ENCODE measurements around the gene COL18A1.

The COL18A1 gene

DNA sequence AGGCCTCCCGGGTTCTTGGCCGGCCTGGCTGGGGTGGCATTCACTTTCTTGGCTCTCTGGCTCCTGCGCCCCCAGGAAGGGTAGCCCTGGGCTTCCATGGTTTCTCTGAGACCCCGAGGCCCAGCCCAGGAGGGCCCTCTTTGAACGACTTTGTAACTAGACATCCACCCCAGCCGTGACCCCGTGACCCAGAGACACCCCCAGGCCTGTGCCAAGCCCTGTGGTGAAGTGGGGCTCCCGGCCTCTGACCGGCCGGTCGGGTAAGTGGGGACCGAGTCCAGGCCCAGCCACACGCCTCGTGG is 64.0 kb downstream of the COL18A1 start:
- DNase-seq (ENCODE audit: low read depth in 2 of 2): no peak

GRCh38 chr21:45469273-45470086 is 64.5 kb downstream of the COL18A1 start:
- DNase-seq (ENCODE audit: low read depth in 2 of 2): no peak

DNA sequence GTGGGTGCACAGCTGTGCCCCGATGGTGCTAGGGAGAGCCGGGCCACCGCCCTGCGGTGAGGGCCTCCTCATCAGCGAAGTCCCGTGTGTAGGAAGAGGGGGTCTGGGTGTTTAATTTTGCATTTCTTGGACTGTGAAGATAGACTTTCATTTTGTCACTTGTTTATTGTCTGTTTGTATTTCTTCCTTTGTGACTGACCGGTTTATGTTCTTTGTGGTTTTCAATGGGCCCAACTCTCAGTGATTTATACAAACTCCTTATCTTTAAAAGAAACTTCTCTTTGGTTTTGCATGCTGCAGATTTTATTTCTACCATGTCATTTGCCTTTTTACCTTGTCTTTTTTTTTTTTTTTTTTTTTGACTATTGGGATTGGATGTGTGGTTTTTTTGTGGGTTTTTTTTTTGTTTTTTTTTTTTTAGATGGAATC is 65.1 kb downstream of the COL18A1 start:
- no peak for DNase-seq (ENCODE audit: low read depth in 2 of 2)

GRCh38 chr21:45470773-45471524 is 66.0 kb downstream of the COL18A1 start:
- DNase-seq (ENCODE audit: low read depth in 2 of 2): peak; percentile 39 to 42

DNA sequence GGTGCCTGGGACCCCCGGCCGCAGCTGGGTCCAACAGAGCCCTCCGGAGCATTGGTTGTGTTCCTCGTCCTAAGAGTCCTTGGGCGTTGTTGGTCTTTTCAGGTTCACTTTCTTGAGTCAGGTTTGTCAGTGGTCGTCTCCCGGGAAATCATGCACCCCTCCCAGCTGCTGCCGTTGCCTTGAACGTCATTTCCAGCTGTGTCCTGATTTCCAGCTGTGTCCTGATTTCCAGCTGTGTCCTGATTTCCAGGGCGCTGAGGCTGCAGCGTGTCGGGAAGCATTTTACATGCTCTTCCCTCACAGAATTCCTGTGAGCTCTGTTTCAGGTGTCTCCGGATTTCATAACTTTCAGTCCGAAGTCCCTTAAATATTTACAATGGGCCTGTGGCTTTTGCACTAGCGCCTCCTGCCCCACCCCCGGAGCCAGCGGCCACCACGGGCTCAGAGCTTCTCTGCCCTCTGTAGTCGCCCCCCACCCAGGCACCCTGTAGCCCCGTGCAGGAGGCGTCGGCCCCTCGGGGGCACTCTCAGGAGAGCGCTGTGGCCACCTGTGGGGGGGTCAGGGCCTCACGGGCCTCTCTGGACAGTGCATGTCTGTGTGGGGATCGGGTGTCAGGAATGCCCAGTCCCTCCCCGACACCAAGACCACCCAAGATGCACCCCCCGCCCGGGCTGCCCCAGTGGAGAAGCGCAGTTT is 66.7 kb downstream of the COL18A1 start:
- no peak for DNase-seq (ENCODE audit: low read depth in 2 of 2)

DNA sequence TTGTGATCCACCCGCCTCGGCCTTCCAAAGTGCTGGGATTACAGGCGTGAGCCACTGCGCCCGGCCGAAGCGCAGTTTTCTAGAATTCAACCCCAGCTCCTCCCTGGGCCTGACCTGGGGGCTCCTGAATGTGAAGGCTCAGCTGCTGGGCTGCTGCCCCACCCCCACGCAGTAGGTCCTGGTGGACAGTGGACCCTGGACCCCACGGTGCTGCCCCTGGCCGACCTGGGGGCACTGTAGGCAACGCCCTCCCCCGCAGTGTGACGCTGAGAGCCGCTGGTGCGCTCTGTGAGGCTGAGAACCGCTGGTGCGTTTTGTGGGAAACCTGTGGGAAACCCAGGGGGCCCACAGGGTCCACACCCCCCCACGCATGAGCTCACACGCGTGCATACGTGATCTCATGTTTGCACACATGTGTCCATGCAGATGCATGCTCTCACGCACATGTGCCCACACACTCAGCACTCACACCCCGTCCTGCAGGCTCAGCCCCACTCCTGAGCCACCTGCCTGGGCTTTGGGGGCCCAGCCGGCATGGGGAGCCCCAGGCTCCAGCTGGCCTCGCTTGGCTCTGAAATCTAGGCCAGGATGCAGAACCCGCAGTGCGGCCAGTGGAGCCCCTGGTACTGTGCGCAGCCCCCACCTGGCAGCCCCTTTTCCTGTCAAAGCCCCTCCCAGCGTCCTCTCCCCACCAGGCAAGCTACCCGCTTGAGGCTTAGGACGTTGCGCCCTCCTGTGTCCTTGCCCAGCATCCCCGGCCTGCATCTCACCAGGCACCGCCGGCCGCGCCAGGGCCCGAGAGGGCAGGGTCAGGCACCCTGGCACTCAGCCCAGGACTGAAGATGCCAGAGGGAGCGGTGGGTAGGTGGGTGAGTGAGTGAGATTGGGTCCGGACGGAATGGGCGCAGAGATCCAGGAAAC is 67.7 kb downstream of the COL18A1 start:
- no peak for DNase-seq (ENCODE audit: low read depth in 2 of 2)

DNA sequence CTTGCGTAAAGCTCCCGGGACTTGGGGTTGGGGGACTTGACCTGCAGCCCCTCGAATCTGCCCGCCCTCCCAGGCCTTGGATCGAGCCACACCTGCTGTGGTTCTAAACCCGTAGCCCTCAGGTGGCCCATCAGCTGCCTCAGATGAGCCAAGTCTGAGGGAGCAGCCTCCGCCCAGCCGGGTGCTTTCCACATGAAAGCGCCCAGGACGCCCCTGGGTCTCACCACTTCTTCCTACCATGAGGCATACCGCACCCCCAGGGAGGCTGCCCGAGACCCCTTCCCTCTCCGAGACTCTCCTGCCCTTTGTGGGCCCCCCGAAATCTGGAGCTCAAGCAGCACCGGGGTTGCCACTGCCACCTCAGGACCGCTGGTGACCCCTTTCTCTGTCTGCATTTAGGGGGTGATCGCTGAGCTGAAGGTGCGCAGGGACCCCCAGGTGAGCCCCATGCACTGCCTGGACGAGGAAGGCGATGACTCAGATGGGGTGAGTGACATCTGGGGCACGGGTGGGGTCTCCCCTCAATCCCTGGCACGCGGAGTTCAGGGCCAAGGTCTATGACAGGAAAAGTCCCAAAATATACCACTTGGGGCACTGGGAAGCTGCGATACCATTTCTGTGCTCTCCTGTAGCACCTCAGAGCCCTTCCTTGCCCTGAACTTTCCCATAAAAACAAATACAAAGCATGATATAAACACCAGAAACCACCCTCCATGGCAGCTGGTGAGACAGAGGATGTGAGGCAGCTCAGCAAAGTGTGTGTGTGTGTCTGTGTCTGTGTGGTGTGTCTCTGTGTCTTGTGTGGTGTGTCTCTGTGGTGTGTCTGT is 68.7 kb downstream of the COL18A1 start:
- no peak for DNase-seq (ENCODE audit: low read depth in 2 of 2)

DNA sequence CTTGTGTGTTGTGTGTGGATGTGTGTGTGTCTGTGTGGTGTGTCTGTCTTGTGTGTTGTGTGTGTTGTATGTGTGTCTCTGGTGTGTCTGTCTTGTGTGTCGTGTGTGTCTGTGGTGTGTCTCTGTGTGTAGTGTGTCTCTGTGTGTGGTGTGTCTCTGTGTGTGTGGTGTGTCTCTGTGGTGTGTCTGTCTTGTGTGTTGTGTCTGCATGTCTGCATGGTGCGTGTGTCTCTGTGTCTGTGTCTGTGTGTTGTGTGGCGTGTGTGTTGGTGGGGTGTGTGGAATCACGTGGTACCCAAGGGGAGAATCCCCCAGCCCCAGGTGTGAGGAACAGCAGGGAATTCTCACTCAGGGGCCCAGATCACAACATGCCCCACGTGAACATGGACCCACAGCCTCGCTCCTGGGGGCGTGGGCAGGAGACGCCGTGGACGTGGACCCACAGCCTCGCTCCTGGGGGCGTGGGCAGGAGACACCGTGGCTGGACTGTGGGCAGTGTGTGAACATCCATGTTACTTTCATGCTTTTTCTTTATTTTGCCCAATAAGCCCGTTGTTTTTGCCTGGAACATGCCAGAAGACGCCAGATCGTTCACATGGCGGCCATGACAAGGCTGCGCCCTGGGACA is 69.5 kb downstream of the COL18A1 start:
- no peak for DNase-seq (ENCODE audit: low read depth in 2 of 2)

DNA sequence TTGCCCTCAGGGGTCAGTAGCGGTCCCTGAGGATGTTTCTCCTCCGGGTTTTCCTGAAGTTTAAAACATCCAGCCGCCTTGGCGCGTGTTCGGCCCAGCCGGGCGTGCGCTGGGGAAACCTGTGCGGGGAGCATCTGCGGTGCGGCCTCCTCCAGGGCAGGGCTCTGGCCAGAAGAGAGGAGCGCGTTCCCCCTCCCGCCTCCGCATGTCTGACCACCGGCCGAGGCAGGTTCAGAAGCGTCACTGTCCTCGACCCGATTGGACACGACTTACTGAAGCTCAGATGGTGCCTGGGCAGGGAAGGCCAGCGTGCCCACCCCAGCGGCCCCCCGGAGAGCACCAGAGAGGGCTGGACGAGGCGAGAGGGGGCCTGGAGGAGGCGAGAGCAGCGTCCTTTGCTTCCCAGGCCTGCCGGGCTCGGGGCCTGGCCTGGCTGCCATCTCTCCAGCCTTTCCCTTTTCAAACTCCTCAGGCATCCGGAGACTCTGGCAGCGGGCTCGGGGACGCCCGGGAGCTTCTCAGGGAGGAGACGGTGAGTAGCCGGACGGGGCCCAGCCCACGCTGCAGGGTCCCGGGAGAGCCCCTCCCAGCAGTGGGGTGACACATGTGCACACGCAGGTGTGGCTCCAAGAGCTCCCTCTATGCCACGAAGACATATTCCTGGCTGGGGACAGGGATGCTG is 70.2 kb downstream of the COL18A1 start:
- DNase-seq (ENCODE audit: low read depth in 2 of 2): no peak

DNA sequence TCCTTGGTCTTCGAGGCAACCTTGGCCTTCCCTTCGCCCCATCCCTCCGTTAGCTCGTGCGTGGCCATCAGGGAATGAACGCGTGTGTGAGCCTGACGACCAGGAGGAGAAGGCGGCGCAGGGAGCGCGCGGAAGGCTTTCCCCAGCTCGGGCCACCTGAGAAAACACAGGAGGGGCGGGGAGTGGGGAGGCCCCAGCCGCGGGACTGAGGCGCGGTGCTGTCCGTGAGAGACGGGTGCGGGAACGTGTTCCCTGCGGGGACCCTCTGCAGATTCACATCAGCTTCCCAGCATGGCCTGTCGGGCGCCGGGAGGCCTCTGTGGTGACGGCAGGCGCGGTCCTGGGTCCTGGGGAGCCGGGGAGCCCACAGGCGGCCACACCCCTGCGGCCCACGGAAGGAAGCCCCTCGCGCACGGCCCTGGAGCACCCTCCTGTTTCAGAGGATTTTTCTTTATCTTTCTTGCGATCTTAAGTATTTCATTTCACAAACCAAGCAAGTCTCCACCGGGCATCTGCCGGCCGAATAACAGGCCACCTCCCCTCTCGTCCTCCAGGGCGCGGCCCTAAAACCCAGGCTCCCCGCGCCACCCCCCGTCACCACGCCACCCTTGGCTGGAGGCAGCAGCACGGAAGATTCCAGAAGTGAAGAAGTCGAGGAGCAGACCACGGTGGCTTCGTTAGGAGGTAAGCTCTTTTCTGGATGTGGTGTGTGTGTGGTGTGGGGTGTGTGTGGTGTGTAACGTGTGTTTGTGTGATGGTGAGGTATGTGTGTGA is 71.0 kb downstream of the COL18A1 start:
- DNase-seq (ENCODE audit: low read depth in 2 of 2): no peak

DNA sequence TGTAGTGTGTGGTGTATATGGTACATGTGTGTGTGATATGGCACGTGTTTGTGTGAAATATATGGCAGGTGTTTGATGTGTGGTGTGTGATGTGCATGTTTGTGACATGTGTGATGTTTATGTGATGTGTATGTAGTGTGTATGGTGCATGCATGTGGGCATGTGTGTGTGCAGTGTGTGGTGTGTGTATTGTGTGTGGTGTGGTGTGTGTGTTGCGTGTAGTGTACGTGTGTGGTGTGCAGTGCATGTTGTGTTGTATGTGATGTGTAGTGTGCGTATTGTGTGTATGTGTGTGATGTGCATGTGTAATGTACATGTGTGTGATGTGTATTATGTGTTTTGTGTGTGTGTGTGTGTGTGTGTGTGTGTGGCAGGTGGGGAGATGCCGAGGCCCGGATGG is 71.6 kb downstream of the COL18A1 start:
- no peak for DNase-seq (ENCODE audit: low read depth in 2 of 2)

DNA sequence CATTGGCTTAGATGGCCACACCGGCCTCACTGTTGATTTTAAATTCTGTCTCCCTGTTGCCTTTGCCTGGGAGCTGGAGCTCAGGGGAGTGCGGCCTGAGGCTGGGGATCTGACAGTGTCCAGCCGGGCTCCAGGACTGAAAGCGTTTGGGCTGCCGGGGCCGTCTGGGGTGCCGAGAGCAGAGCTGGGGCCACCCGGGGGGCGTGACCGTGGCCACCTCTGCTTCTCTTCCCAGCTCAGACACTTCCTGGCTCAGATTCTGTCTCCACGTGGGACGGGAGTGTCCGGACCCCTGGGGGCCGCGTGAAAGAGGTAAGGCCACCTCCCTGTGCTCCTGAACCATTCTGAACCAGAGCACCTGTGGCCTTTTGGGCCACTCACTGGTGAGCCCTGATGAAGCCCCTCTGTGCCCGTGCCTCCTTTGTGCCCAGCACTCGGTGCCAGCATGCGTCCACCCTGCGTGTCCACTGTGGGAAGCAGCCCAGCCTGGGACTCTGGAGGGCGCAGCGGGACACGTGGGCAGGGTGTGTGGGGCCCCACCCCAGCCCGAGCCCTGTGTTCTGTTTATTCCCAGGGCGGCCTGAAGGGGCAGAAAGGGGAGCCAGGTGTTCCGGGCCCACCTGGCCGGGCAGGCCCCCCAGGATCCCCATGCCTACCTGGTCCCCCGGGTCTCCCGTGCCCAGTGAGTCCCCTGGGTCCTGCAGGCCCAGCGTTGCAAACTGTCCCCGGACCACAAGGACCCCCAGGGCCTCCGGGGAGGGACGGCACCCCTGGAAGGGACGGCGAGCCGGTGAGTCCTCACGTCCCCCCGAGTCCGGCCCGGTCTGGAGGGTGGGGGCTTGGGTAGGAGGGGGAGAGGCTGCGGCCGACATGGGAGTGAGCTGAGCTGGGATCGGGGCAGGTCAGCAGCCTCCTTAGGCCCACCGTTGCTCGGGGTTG is 72.5 kb downstream of the COL18A1 start:
- DNase-seq (ENCODE audit: low read depth in 2 of 2): no peak

DNA sequence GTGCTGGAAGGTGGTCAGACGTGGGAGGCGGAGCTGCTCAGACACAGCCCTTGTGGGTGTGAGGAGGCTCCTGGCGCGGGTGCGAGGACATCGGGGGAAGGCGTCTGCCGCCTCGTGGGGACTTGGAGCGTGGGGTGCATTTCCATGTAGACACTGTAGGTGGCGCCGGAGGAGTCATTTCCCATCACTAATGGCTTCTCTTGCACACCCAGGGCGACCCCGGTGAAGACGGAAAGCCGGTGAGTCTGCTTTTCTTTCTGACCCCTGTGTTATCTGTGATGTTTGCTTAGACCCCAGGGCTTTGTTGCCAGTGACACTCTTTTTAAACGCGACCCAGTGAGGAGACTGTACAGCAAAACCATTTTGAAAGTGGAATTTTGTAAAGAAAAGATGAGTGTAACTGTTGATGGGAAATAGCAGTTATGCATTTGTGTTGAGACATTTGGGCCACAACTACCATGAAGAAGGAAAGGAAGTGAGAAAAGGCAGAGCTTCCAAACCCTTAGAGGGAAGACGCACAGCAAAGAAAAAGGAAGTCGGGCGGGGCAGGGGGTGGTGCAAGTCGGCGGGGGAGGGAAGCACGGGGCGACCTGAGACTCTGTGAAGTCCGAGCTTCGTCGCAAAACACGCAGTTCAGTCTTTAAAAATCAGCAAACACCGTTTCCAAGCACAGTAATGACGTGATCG is 73.3 kb downstream of the COL18A1 start:
- peak; percentile 69 to 75 for DNase-seq (ENCODE audit: low read depth in 2 of 2)

DNA sequence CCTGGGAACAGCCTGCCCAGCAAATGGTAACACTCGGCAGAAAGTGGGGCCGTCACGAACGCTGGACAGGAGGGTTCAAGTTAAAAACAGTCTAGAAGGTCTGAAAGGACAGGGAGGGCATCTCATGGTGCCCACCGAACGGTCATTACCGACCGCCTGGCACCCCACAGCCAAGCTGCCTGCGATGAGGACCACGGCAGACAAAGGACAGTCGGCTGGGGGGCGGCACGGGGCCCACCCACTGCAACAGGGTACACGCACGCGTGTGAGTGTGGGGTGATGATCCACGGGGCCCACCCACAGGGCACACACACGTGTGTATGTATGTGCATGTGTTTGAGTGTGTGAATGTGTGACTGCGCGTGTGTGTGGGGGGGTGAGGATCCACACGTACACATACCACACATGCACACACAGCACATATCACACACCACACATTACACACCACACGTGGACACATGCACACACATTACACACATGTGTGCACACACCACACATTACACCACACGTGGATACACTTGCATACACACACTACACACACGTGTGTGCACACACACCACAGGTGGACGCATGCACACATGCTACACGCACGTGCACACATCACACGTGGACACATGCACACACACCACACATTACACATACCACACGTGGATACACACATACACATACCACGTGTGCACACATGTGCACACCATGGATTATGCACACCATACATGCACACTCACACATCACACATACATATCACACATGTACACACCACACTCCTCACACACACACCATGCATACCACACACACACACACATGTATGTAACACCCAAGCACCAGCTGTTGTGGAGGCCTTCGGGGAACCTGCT is 74.1 kb downstream of the COL18A1 start:
- no peak for DNase-seq (ENCODE audit: low read depth in 2 of 2)

- peak in 1 of 2 donors; percentile 15 for DNase-seq (ENCODE audit: low read depth in 2 of 2)
These were observed 75.0 kb downstream of the COL18A1 start for GRCh38 chr21:45479691-45480675.
